ENCODE measurements around the gene IL16.
A peak's percentile ranks its signal among the peaks of the same experiment; 100 is the strongest.

Gene IL16

GRCh38 chr15:81334768-81335435 lies 138.2 kb downstream of the IL16 start:
- Histone ChIP-seq H3K27ac (replicated peaks) (no peak overlapping the region), H3K4me3 (replicated peaks; ENCODE audit: insufficient read depth, low read length) (no peak overlapping the region), H3K27me3 (ENCODE audit: insufficient read depth, poor library complexity, severe bottlenecking) (no peaks in the 10 kb centered on the region)
- DNase-seq (ENCODE audit: low read depth in 1 of 2, low spot score in 1 of 2) = no peak
- TF ChIP-seq SPI1 (IDR thresholded peaks at IDR 0.05; ENCODE audit: borderline replicate concordance, low read depth) = no peak
- no peak for TF ChIP-seq POLR2AphosphoS5 (IDR thresholded peaks at IDR 0.05; ENCODE audit: low read depth)
- no peak for TF ChIP-seq CTCF (IDR thresholded peaks at IDR 0.05; ENCODE audit: insufficient read depth, low read length)
- TF ChIP-seq GABPA (IDR thresholded peaks at IDR 0.05; ENCODE audit: low read depth) = no peak
- TF ChIP-seq REST (IDR thresholded peaks at IDR 0.05; ENCODE audit: insufficient replicate concordance, low read depth) = no peak

GRCh38 chr15:81335631-81336030 lies 139.0 kb downstream of the IL16 start:
- TF ChIP-seq POLR2AphosphoS5 (IDR thresholded peaks at IDR 0.05; ENCODE audit: low read depth) (no peak), CTCF (IDR thresholded peaks at IDR 0.05; ENCODE audit: insufficient read depth, low read length) (no peak), SPI1 (IDR thresholded peaks at IDR 0.05; ENCODE audit: borderline replicate concordance, low read depth) (no peak), GABPA (IDR thresholded peaks at IDR 0.05; ENCODE audit: low read depth) (no peak), REST (IDR thresholded peaks at IDR 0.05; ENCODE audit: insufficient replicate concordance, low read depth) (no peak)
- Histone ChIP-seq H3K27me3 (ENCODE audit: insufficient read depth, poor library complexity, severe bottlenecking) (no peaks in the 10 kb centered on the region), H3K27ac (replicated peaks) (no peak overlapping the region), H3K4me3 (replicated peaks; ENCODE audit: insufficient read depth, low read length) (no peak overlapping the region)
- no peak for DNase-seq (ENCODE audit: low read depth in 1 of 2, low spot score in 1 of 2)

- Histone ChIP-seq H3K27me3 (ENCODE audit: insufficient read depth, poor library complexity, severe bottlenecking) (no peaks in the 10 kb centered on the region), H3K27ac (replicated peaks) (no peak overlapping the region), H3K4me3 (replicated peaks; ENCODE audit: insufficient read depth, low read length) (no peak overlapping the region)
- TF ChIP-seq GABPA (IDR thresholded peaks at IDR 0.05; ENCODE audit: low read depth) (no peak), CTCF (IDR thresholded peaks at IDR 0.05; ENCODE audit: insufficient read depth, low read length) (peak; percentile 22), POLR2AphosphoS5 (IDR thresholded peaks at IDR 0.05; ENCODE audit: low read depth) (no peak), REST (IDR thresholded peaks at IDR 0.05; ENCODE audit: insufficient replicate concordance, low read depth) (no peak), SPI1 (IDR thresholded peaks at IDR 0.05; ENCODE audit: borderline replicate concordance, low read depth) (no peak)
- DNase-seq (ENCODE audit: low read depth in 1 of 2, low spot score in 1 of 2) = peak in 1 of 2 experiments; percentile 39
Observed at GRCh38 chr15:81336568-81336967, 139.9 kb downstream of the IL16 start.

Measured in HL-60 (cell line).